Embryonic facial prominence (tissue), 1 donor: ENCODE data around the gene SNX19.
"Not testable (repeated sequence)": the region's sequence is repeated elsewhere in the genome, so short reads cannot be mapped to it uniquely, and the experiment has no call there.

Source experiments
- DNase-seq: peaks from one replicate; pipeline ENCODE4 v3.0.0-alpha.2; 2016; ENCODE audit errors: extremely low spot score

The SNX19 gene, protein sequence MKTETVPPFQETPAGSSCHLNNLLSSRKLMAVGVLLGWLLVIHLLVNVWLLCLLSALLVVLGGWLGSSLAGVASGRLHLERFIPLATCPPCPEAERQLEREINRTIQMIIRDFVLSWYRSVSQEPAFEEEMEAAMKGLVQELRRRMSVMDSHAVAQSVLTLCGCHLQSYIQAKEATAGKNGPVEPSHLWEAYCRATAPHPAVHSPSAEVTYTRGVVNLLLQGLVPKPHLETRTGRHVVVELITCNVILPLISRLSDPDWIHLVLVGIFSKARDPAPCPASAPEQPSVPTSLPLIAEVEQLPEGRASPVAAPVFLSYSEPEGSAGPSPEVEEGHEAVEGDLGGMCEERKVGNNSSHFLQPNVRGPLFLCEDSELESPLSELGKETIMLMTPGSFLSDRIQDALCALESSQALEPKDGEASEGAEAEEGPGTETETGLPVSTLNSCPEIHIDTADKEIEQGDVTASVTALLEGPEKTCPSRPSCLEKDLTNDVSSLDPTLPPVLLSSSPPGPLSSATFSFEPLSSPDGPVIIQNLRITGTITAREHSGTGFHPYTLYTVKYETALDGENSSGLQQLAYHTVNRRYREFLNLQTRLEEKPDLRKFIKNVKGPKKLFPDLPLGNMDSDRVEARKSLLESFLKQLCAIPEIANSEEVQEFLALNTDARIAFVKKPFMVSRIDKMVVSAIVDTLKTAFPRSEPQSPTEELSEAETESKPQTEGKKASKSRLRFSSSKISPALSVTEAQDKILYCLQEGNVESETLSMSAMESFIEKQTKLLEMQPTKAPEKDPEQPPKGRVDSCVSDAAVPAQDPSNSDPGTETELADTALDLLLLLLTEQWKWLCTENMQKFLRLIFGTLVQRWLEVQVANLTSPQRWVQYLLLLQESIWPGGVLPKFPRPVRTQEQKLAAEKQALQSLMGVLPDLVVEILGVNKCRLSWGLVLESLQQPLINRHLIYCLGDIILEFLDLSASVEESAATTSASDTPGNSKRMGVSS

DNA sequence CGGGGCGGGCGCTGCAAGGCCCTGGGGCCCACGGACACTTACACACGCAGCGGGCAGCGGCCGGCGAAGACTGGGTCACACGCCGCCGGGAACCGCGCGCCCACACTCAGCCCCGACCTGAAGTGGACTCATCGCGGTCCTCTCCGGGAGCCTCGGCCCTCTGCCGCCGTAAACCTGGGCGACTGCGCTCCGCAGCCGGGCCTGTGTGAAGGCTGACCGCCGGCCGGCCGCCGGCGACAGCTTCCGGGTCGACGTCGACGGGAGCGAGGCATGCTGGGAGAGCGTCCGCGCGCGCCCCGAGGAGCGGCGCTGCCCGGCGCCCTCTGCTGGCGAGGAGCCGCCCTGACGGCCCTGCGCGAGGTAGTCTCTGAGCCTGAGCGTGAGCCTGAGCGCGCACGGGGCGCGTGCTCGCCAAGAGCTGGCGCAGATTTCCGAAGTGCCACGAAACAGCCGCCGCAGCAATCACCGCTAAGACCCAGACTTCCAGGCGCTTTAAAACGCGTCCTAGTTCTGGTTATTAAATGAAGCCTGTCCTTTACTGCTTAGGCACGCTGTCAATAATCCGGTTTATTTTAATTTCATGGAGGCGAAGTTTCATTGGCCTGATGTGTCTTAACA lies at the start of gene SNX19:
Gene SNX19, minus strand, starts transcription at position 242 of the 618 bp plus-strand sequence. CDS start 540 bp downstream, outside the sequence.
- peak; percentile 67 for DNase-seq

DNA sequence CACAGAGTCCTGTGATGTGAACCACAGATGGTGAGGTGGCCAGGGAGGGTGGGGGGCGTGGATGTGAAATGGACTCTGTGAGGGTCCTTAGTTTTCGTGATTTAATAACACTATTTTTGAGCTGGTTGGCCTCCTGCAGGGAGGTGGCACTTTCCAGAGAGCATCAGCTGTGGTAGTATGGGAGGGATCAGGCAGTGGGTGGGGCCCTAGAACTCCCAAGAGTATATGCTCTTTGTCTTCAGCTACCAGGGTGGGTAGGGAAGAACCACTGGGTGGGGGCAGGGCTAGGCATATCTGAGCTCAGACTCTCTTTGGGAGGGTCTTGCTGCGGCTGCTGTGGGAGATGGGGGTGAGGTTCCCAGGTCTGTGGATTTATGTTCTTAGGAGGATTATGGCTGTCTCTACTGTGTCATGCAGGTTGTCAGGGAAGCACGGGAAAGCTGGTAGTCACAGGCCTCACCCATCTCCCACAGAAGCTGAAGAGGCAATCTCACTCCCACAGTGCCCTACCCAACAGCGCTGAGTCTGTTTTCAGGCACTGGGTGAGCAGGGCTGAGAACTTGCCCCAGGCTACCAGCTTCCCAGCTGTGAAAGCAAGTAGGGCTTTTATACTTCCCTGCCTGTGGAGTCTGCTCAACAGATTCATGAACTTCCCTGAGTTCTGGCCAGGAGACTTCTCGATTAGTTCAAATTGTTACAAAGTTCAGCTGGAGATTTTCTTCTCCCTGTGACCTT lies 47.9 kb upstream of the SNX19 start:
- DNase-seq, result no peak

- no peak for DNase-seq
Observed at GRCh38 chr11:130947889-130948288, 31.6 kb upstream of the SNX19 start.

DNA sequence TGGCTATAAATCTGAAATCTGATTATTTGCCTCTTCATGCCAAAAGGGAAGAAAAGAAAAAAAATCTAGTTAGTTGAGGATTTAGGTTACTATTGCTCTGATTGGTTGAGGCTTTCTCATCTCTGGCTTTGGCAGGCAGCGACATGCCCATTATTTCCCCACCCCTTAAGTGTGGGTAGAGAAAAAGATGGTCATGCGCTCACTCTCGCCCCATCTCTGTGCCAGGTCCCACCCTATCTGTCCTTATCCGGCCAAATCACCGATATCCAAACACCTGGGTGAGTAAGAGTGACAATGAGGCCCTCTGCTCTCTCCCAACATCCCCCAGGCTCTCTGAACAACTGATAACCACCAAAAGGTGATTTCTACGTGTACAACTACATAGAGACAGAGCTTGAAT lies 31.2 kb upstream of the SNX19 start:
- DNase-seq, result no peak

- DNase-seq, result no peak
Observed at GRCh38 chr11:130947058-130947457, 30.8 kb upstream of the SNX19 start.

DNA sequence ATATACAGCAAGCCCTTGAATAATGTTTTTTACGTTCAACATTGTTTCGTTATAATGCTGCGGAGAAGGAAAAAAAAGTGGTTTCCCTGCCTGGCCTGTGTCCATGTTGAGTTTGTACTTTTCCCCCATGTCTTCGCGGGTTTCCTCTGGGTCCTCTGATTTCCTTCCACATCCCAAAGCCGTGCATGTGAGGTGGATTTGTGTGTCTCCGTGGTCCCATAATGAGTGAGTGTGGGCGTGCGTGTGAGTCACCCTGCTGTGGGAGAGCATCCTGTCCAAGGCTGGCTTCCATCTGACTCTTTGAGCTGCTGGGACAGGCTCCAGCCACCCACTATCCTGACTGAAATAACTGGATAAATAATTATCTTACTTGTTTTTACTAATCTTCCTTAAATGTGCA lies 29.6 kb upstream of the SNX19 start:
- no peak for DNase-seq

DNA sequence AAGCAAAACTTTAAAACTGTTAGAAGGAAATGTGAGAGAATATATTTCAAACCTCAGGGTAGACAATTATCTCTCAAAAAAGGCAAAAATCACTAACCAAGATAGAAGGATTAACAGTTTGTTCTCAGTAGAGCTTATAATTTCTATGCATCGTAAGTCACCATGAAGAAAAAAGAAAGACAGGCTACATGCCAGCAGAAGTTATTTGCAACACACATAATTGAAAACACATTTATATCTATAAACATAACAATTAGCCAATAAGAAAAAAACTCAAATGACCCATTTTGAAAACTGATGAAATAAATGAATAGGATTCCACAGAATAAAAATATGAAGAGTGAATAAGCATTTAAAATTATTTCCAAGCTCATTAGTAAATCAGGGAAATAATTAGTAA lies 24.4 kb upstream of the SNX19 start:
- DNase-seq, result no peak

- no peak for DNase-seq
Observed at GRCh38 chr11:130937051-130937450, 20.8 kb upstream of the SNX19 start.

DNA sequence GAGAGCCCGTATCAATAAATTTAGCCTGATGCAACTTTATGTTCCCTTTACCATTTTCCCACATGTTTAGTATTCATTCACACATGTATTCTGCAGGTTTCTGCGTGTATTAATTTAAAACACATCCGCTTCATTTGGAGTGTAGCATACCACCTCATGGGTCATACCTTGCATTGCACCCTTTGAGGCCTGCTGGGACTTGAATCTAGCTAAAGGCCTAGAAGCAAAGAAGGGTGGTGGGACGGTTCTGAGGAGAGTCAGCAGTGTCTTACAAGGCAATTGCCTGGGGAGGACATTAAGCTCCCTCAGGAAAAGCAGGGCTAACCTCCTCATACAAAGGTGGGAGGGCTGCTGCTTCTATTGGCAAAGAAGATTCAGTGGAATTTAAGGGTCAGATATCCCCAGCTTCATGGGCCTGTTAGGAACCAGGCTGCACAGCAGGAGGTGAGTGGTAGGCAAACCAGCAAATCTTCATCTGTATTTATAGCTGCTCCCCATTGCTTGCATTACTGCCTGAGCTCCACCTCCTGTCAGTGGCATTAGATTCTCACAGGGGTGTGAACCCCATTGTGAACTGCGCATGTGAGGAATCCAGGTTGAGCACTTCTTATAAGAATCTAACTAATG lies 15.9 kb upstream of the SNX19 start:
- no peak for DNase-seq

DNA sequence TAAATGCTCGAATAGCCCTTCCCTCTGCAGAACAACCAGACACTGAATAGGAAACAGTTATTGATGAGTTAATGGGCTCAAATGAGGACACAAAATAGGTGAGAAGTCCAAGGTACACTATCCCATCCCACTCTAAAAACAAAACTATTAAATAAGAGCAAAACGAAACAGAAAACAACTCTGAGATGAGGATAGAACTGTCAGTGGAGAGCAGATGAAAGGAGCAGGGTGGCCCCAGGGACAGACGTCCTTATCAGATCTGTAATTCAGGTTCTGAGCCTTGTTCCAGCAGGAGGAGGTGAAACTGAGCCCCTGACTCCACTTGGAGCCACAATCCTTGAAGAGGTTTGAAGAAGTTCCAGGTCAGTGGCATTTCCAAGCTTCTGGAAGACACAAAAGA lies 8.5 kb upstream of the SNX19 start:
- no peak for DNase-seq

DNA sequence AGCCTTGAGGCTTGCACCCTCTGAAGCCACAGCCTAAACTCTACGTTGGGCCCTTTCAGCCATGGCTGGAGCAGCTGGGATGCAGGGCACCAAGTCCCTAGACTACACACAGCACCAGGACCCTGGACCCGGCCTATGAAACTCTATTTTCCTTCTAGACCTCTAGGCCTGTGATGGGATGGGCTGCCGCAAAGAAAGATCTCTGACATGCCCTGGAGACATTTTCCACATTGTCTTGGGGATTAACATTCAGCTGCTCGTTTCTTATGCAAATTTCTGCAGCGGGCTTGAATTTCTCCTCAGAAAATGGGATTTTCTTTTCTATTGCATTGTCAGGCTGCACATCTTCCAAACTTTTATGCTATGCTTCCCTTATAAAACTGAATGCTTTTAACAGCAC lies 4.3 kb upstream of the SNX19 start:
- DNase-seq, result not testable (repeated sequence)

- DNase-seq, result no peak
Observed at GRCh38 chr11:130918081-130918480, 1.8 kb upstream of the SNX19 start.

GRCh38 chr11:130916910-130917309 lies 631 bp upstream of the SNX19 start:
- DNase-seq, result no peak

- DNase-seq, result no peak
Observed at GRCh38 chr11:130915603-130916237, 559 bp downstream of the SNX19 start.

GRCh38 chr11:130913268-130913667 lies 3.0 kb downstream of the SNX19 start:
- DNase-seq, result no peak

- no peak for DNase-seq
Observed at GRCh38 chr11:130912552-130912951, 3.7 kb downstream of the SNX19 start.

DNA sequence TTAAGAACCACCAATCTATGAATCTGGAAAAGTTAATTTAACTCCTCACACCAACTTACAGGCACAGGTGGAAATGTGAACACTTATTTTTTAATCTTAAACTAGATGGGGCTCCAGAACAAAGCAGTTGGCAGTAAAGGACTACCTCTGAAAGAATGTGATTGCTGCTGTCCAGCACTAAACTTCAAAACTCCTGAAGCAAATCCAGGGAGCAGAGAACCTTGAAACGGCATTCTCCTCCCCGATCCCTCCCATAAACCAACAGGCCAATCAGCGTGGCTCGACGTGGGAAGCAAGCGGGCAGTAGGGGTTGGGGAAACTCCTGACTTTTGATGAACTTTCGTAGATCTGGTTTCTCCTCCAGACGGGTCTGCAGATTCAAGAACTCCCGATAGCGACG lies 5.0 kb downstream of the SNX19 start:
- no peak for DNase-seq

DNA sequence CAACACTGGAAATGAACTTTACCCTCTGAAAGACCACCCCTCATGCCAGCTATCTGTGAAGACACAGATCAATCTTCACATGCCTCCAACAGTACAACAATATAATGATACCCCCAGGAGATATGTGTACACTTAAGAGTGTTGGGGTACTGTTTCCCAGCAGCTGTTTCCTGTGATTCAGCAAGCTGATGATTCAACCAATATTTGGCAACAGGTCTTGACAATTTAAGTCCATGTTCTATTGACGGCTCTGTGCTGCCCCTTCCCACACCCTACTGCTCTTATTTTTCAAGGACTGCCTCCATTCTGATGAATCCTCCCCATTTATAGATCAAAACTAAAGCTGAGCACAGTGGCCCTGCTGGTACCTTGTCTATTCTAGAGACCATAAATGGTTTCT lies 6.6 kb downstream of the SNX19 start:
- DNase-seq, result no peak

GRCh38 chr11:130908770-130909625 lies 7.3 kb downstream of the SNX19 start:
- no peak for DNase-seq

- no peak for DNase-seq
Observed at GRCh38 chr11:130908061-130908460, 8.2 kb downstream of the SNX19 start.
